ENCODE measurements around the gene KIDINS220. TPM values are rescaled to one million over a fixed set of nuclear protein-coding genes. Genes with fewer than 3 reads are reported as not detected.

The KIDINS220 gene
- 10 to 100 TPM; 25.6 to 25.8 TPM for total RNA-seq

DNA sequence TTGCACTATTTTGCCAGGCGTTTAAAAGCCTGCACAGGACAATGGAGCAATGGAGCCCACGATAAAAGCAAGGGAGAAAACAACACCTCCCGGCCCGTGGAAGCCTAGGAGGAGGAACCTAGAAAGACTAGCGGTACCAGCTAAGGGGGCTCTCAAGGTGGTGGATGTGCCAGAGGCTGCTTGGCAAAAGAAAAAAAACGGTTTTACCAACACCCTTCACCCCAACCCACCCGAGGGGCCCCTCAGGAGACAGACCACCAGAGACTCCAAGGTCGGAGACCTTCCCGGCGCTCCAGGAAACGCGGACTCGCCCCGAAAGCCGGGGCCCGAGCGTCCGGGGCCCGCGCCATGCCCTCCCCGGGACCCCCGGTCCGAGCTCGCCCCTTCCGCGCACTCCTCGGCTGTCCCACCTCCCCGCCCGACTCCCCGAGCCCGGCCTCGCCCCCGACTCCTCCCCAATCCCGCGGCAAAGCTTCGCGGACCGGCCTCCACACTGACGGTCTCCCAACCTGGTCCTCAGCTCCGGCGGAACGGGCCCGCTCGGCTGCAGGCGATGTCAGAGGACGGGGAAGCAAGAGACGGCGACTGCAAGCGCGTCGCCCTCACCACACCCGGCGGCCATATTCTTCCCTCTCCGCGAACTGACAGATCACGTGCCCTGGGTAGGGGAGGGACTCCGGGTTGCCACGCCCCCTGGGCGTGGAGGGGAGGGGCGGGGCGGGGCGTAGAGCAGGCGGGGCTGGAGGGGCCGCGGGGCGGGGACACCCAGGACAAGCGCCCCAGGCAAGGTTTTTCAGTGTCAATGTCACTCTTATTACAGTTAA lies at the start of gene KIDINS220:
KIDINS220 (minus strand) TSS at position 643 of the 824 bp plus-strand sequence. CDS start 10,520 bp downstream, outside the sequence.
- ATAC-seq (peak; percentile 96 to 98), DNase-seq (ENCODE audit: low spot score in 2 of 2) (peak; percentile 75 to 82)
- Mint-ChIP-seq H3K36me3 (peaks cover 6% of the 10 kb centered on the region in 2 donors), H3K9me3 (no peaks in the 10 kb centered on the region), H3K27ac (peak within 1 kb of the TSS; percentile 92 to 99)

DNA sequence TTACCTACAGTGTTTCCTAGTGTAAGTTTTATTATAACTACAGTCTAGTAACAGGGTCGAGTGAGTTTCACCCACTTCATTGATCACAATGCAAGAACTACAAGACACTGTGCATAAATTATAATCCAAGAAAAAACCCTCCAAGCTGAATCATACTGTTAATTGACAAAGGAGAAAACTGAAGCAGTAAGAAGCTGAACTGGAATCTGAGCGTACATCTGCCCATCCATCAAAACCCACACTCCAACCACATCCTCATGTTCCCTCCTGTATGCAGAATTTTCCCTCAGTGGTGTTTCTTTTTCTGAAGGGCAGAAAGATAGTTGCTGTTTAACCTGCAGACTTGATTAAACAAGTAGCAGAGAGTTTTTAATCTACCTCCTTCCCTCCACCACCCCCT lies 49.5 kb upstream of the KIDINS220 start:
- no peaks in the 10 kb centered on the region for H3K9me3 Mint-ChIP-seq
- no peaks in the 10 kb centered on the region for H3K36me3 Mint-ChIP-seq
- H3K27ac Mint-ChIP-seq = no peak overlapping the region
- ATAC-seq = no peak
- DNase-seq (ENCODE audit: low spot score in 2 of 2) = no peak

- ATAC-seq (no peak), DNase-seq (ENCODE audit: low spot score in 2 of 2) (no peak)
- no peaks in the 10 kb centered on the region for H3K9me3 Mint-ChIP-seq
- H3K36me3 Mint-ChIP-seq = no peaks in the 10 kb centered on the region
- H3K27ac Mint-ChIP-seq = no peak overlapping the region
Measured at GRCh38 chr2:8886202-8886518, 48.7 kb upstream of the KIDINS220 start.

DNA sequence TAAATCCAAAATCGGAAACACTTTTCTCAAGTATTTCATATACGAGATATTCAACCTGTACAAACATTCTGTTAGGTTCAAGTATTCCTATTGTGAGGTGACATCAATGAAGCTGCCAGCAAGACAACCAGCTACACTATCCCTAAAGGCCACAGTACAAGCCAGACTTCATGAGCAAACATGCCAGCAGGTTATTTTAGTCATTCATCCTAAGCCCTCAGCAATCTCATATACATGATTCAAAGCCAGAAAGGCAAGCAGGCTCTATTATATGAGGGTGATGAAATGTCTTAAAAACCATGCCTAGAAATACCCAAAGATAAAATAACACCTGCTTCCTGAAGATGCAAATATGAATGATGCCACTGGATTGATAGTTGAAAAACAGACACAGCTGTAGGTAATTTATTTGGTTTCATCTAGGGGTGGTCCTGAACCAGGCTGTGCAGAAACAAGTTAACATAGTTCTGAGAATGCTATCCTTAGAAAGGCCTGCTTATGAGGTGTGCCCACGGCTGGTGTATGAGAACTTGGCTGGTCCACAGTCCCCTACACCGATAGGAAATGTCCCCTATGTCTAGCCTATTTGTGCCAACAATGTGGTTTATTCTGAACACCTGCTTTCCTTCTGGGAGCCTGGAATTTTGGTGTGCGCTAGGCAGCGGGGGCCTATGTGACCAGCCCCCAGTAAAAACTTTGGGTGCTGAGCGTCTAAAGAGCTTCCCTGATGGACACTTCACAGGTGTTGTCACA lies 48.2 kb upstream of the KIDINS220 start:
- ATAC-seq (no peak), DNase-seq (ENCODE audit: low spot score in 2 of 2) (no peak)
- H3K36me3 Mint-ChIP-seq = no peaks in the 10 kb centered on the region
- no peak overlapping the region for H3K27ac Mint-ChIP-seq
- H3K9me3 Mint-ChIP-seq = no peaks in the 10 kb centered on the region

- DNase-seq (ENCODE audit: low spot score in 2 of 2) (no peak), ATAC-seq (no peak)
- H3K36me3 Mint-ChIP-seq = no peaks in the 10 kb centered on the region
- no peak overlapping the region for H3K27ac Mint-ChIP-seq
- H3K9me3 Mint-ChIP-seq = no peaks in the 10 kb centered on the region
Measured at GRCh38 chr2:8884812-8885211, 47.4 kb upstream of the KIDINS220 start.

GRCh38 chr2:8882094-8882493 lies 44.7 kb upstream of the KIDINS220 start:
- ATAC-seq = no peak
- no peak for DNase-seq (ENCODE audit: low spot score in 2 of 2)
- H3K36me3 Mint-ChIP-seq = no peaks in the 10 kb centered on the region

GRCh38 chr2:8877894-8878293 lies 40.5 kb upstream of the KIDINS220 start:
- ATAC-seq (no peak), DNase-seq (ENCODE audit: low spot score in 2 of 2) (no peak)
- H3K9me3 Mint-ChIP-seq = no peaks in the 10 kb centered on the region
- no peaks in the 10 kb centered on the region for H3K36me3 Mint-ChIP-seq
- H3K27ac Mint-ChIP-seq = no peak overlapping the region

More at GRCh38 chr2:8882094-8882493, 44.7 kb upstream of the KIDINS220 start:
- H3K27ac Mint-ChIP-seq = no peak overlapping the region
- H3K9me3 Mint-ChIP-seq = no peaks in the 10 kb centered on the region

DNA sequence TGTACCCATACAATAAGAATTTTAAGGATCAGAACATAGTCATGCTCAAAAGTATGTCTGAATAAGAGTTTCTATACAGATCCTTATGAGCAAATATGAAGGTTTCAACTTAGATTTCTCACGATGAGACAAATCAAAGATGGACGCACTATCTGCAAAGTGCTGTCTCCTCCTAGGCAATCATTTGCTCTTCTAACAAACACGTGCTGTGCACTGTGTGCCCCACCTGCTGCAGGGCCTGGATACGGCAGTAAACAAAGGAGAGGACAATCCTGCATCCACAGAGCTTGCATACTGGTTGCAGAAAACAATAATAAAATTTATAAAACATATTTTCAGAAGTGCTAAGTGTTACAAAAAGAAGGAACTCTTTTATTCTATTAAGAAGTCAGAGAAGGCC lies 39.9 kb upstream of the KIDINS220 start:
- ATAC-seq (no peak), DNase-seq (ENCODE audit: low spot score in 2 of 2) (no peak)
- no peaks in the 10 kb centered on the region for H3K9me3 Mint-ChIP-seq
- no peaks in the 10 kb centered on the region for H3K36me3 Mint-ChIP-seq
- no peak overlapping the region for H3K27ac Mint-ChIP-seq

- H3K9me3 Mint-ChIP-seq = no peaks in the 10 kb centered on the region
- H3K36me3 Mint-ChIP-seq = no peaks in the 10 kb centered on the region
- ATAC-seq = no peak
- no peak for DNase-seq (ENCODE audit: low spot score in 2 of 2)
- no peak overlapping the region for H3K27ac Mint-ChIP-seq
Measured at GRCh38 chr2:8876628-8877027, 39.2 kb upstream of the KIDINS220 start.

DNA sequence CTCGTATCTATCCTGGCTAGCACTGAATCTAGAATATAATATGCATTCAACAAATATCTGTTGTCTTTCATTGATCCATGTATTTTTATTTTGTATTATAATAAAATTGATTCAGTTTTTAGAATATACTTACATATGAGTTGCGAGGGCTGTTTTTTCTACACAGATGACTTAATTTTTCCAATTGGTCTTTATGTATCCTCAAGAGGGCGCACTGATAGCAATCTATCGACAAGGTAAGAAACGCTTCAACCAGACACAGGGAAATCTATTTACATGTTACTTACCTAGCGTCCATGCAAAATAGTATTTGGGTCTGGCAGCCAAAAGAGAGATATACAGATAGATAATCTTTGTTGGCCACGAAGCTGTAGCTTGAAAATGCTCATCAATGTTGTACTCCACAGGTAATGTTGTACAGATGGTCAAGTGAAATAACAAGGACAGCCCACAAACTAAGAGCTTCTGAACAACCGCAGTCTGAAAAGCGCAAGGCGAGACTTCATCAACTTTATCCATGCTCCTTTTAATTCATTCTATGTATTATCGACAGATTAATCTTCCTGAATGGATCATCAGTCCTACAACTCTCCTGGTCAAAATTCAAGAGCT lies 35.5 kb upstream of the KIDINS220 start:
- no peak overlapping the region for H3K27ac Mint-ChIP-seq
- H3K9me3 Mint-ChIP-seq = no peaks in the 10 kb centered on the region
- no peak for ATAC-seq
- no peak for DNase-seq (ENCODE audit: low spot score in 2 of 2)
- no peaks in the 10 kb centered on the region for H3K36me3 Mint-ChIP-seq

DNA sequence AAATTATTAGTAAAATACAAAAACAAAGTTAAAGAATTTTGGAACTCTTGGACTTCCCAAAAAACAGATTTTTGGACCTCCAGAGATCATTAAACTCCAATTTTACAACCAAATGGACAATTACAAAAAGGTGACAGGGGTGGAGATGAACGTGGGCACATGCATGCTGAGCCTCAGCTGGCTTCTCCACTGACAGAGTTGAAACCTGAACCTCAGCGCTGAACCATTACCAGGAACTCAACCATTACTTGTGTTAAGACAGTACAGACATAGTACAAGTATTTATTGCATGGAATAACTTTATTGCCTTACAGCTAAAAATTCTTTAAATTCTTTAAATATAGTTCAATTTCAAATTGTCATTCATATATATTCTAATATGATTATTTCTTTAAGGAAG lies 33.0 kb upstream of the KIDINS220 start:
- no peak overlapping the region for H3K27ac Mint-ChIP-seq
- H3K36me3 Mint-ChIP-seq = no peaks in the 10 kb centered on the region
- DNase-seq (ENCODE audit: low spot score in 2 of 2) (no peak), ATAC-seq (no peak)
- no peaks in the 10 kb centered on the region for H3K9me3 Mint-ChIP-seq

- Mint-ChIP-seq H3K9me3 (no peaks in the 10 kb centered on the region), H3K36me3 (no peaks in the 10 kb centered on the region), H3K27ac (no peak overlapping the region)
- ATAC-seq (no peak), DNase-seq (ENCODE audit: low spot score in 2 of 2) (no peak)
Measured at GRCh38 chr2:8867363-8867762, 29.9 kb upstream of the KIDINS220 start.

- Mint-ChIP-seq H3K36me3 (no peaks in the 10 kb centered on the region), H3K9me3 (no peaks in the 10 kb centered on the region), H3K27ac (no peak overlapping the region)
- DNase-seq (ENCODE audit: low spot score in 2 of 2) (no peak), ATAC-seq (no peak)
Measured at GRCh38 chr2:8863331-8863953, 26.0 kb upstream of the KIDINS220 start.

DNA sequence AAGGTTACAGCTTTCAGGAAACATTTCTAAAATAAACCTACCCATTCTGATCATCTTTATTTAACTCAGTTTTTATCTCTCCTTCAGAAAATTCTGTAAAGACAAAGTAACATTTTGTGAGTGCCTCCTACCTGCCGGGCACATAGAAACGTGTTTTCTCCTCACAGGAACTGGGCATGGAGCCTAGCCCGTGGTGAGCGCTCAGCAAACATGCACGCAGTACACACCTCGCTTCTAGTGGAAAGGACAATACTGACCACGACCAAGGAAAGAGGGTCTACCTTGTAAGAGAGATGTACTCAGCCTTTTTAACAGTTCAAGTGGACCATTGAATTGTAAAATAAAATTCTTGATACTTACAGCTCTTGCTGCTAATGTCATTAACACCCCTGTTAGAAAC lies 24.8 kb upstream of the KIDINS220 start:
- H3K9me3 Mint-ChIP-seq = no peaks in the 10 kb centered on the region
- no peak overlapping the region for H3K27ac Mint-ChIP-seq
- H3K36me3 Mint-ChIP-seq = no peaks in the 10 kb centered on the region
- ATAC-seq (no peak), DNase-seq (ENCODE audit: low spot score in 2 of 2) (no peak)

- Mint-ChIP-seq H3K27ac (no peak overlapping the region), H3K9me3 (no peaks in the 10 kb centered on the region), H3K36me3 (no peaks in the 10 kb centered on the region)
- ATAC-seq (no peak), DNase-seq (ENCODE audit: low spot score in 2 of 2) (no peak)
Measured at GRCh38 chr2:8861797-8862196, 24.4 kb upstream of the KIDINS220 start.

DNA sequence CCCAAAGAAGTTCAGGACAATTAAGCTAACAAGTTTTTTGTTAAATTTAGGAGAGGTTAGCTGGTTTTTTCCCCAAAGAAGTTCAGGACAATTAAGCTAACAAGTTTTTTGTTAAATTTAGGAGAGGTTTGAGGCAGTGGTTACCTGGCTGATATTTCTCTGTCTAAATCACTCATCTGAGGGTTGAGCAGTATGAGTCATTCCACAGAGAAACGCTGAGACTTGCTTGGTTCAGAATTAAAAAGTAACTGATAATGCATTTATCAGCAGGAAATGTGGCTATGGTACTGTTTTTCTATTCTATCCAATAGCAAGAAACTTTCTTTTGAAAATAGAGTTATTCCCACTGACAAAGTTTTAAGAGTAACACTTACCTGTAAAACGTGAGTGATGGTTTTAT lies 22.8 kb upstream of the KIDINS220 start:
- H3K36me3 Mint-ChIP-seq = no peaks in the 10 kb centered on the region
- H3K9me3 Mint-ChIP-seq = no peaks in the 10 kb centered on the region
- DNase-seq (ENCODE audit: low spot score in 2 of 2) = no peak
- ATAC-seq = peak in 1 of 2 donors; percentile 58
- H3K27ac Mint-ChIP-seq = no peak overlapping the region

DNA sequence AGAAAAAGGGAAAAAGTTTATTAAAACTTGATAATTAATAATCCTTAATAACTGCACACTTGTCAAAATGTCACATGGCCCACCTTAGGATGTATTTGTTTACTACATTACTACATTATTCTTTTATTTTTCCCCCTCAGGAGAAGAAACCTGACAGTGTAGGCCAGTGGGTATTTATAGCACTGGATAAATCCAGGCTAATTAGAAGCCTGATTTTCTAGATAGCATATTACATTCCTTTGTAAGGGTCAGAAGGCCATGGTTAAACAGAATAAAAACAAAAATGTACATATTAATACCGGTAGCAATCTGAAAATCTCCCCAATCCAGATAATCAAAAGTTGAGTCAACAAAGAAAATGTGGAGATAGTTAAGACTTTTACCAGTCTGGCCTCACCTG lies 21.5 kb upstream of the KIDINS220 start:
- ATAC-seq = no peak
- no peaks in the 10 kb centered on the region for H3K36me3 Mint-ChIP-seq
- no peak overlapping the region for H3K27ac Mint-ChIP-seq
- H3K9me3 Mint-ChIP-seq = no peaks in the 10 kb centered on the region
- no peak for DNase-seq (ENCODE audit: low spot score in 2 of 2)
